GM19239 (cell line): ENCODE results near the gene SPINT4.
"Not testable (repeated sequence)": the region's sequence is repeated elsewhere in the genome, so short reads cannot be mapped to it uniquely, and the experiment has no call there.

Experiments
- DNase-seq: peaks from one replicate; pipeline ENCODE4 v3.0.0; 2011; ENCODE audit warnings: low spot score; ENCODE audit not compliant: insufficient read length
- FAIRE-seq: peaks from 2 replicates; lab custom pipeline; 2011; peaks lifted over from hg19 to GRCh38; lab: Jason Lieb, UNC

The SPINT4 gene

DNA sequence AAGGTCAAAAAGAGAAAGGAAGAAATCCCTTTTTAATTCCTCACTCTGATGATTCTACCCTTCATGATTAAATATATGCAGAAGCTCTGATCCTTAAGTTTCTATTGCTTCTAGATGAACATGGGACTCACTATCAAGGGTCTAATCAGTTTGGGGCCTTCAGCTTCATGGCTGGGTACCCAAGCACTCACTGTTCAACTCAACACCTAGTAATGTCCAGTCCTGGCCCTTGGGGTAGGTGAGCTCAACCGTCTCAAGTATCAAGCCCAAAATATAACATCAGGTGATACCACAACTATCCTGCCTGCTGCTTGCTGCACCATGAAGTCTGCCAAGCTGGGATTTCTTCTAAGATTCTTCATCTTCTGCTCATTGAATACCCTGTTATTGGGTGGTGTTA is at the start of gene SPINT4:
TSS of gene SPINT4 (plus strand) at position 301 of the 400 bp plus-strand sequence. CDS start at position 322, 21 bp downstream.
- DNase-seq = no peak
- FAIRE-seq = no peak

DNA sequence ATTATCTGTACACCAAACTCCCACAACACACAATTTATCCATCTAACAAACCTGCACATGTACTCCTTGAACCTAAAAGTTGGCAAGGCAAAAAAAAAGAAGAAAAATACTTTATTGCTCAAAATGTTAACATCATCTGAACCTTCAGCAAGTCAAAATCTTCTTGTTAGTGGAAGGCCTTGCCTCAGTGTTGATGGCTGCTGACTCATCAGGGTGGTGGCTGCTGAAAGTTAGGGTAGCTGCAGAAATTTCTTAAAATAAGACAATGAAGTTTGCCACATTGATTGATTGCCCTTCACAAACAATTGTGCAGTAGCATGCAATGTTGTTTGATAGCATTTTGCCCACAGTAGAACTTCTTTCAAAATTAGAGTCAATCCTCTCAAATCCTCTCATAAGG is 49.4 kb upstream of the SPINT4 start:
- no peak for DNase-seq
- no peak for FAIRE-seq

DNA sequence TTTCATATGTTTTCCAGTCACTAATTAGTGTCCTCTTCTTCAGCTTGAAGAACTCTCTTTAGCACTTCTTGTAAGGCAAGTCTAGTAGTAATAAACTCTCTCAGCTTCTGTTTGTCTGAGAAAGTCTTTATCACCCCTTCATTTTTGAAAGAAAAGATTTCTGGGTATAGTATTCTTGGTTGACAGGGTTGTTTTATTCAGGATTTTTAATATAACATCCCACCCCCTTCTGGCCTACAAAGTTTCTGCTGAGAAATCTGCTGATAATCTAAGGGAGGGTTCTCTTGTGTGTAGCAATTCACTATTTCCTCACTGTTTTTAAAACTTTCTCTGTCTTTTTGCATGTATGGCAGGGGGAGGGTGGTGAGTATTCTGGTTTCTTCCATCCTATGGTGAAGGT is 42.5 kb upstream of the SPINT4 start:
- DNase-seq (no peak), FAIRE-seq (no peak)

DNA sequence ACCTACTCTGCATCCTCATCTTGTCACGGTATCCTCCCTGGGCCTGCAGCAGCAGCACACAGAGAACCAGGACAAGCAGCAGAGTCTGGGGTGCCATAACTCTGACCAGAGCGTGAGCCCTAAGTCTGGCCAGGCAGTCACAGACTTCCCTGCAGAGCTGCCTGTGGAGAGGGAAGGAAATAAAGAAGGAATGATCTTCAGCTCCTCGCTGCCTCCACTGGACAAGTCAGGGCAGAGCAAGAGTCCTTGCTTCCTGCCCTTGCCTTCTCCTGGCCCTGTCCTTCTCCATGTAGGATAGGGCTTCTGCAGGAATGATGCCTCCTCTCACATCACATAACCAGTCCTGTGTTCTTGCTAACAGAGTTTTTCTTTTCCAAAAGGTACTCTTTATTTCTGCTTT is 36.3 kb upstream of the SPINT4 start:
- no peak for FAIRE-seq

DNA sequence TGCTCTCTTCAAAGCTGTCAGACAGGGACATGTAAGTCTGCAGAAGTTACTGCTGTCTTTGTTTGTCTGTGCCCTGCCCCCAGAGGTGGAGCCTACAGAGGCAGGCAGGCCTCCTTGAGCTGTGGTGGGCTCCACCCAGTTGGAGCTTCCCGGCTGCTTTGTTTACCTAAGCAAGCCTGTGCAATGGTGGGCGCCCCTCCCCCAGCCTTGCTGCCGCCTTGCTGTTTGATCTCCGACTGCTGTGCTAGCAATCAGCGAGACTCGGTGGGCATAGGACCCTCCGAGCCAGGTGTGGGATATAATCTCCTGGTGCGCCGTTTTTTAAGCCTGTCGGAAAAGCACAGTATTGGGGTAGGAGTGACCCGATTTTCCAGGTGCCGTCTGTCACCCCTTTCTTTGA is 28.8 kb upstream of the SPINT4 start:
- not testable (repeated sequence) for DNase-seq, FAIRE-seq

More for the DNA sequence above, 36.3 kb upstream of the SPINT4 start:
- DNase-seq = no peak

DNA sequence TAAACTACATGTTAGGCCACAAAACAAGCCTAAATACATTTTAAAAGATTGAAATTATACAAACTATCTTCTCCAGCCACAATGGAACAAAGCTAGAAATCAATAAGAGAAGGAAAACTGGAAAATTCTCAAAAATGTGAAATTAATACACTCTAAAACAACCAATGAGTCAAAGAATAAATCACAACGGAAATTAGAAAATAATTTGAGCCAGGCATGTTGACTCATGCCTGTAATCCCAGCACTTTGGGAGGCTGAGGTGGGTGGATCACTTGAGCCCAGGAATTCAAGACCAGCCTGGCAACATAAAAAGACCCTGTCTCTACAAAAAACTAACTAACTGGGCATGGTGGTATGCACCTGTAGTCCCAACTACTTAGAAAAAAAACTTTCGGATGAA is 26.7 kb upstream of the SPINT4 start:
- FAIRE-seq = no peak

DNA sequence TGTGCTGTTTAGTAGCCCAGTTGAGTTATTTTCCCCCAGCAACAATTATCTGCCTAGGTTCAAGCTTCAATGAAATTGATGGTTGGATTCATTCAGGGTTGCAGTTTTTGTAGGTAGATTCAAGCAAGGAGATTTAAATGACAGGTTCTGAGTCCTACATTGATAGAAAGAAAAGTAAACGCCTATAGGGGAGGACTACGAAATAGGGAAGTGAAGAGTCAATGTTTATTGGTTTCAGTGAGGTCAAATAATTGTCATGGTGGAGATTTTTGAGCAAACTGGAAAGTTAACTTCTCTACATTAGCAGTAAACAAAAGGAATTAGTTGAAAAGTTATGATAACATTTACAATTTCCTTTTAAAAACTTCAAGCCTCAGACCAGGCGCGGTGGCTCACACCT is 21.0 kb upstream of the SPINT4 start:
- DNase-seq (no peak), FAIRE-seq (no peak)

More for the DNA sequence above, 26.7 kb upstream of the SPINT4 start:
- DNase-seq = no peak

DNA sequence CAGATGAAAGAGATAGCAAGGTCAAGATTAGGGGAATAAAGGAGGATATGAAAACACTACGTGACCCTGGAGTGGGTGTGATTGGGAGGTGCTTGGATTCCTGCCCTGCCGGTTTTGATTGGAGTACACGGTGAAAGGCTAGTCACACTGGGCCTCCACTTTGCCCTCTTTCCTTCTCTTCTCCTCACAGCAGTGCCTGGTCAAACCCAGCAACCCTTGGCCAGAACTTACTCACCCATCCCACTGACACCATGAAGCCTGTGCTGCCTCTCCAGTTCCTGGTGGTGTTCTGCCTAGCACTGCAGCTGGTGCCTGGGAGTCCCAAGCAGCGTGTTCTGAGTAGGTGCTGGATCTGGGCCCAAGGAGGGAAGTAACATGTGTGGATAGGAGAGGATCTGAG is 20.3 kb upstream of the SPINT4 start, which contains the start of gene WFDC13:
TSS of gene WFDC13 (plus strand) at position 166 of the 400 bp plus-strand sequence. CDS start at position 252, 86 bp downstream.
- no peak for DNase-seq
- FAIRE-seq = no peak

DNA sequence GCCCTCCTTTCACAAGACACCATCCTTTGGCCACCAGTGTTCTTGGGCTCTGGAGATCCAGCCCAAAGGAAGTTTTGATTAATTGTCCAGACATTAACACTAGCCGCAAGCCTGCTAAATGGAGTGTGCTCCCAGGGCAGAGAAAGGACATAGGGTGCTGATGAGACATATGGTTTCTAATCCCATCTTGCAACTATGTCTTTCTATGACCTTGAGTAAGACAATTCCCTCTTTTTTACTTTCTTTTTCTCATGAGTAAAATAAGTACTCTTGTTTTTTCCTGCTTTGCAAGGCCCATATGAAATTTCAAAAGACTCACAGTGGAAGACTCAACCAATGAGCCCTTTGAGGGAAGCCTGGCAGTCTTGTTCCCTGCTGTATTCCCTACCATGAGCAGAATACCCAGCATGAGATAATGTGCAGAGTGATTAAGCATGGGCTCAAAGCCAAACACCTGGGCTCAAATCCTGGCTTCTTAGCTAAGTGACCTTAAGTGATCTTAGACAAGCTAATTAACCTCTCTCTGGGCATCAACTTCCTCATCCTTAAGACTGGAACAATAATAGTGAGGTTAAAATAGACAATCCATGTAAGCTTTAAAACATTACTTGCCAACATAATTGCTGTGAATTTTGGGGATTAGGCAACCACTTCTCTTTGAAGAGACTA is 17.0 kb upstream of the SPINT4 start, which contains the start of gene WFDC10B:
TSS of gene WFDC10B (minus strand) at position 51 of the 669 bp plus-strand sequence. CDS start 19,027 bp downstream, outside the sequence.
- DNase-seq (no peak), FAIRE-seq (no peak)

DNA sequence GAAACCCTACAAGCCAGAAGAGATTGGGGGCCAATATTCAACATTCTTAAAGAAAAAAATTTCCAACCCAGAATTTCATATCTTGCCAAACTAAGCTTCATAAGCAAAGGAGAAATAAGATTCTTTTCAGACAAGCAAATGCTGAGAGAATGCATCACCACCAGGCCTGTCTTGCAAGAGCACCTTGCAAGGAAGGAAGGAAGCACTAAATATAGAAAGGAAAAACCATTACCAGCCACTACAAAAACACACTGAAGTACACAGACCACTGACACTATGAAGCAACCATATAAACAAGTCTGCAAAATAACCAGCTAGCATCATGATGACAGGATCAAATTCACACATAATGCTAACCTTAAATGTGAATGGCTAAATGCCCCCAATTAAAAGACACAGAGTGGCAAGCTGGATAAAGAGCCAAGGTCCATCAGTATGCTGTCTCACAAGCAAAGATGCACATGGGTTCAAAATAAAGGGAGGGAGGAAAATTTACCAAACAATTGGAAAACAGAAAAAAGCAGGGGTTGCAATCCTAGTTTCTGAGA is 5.9 kb upstream of the SPINT4 start:
- not testable (repeated sequence) for DNase-seq, FAIRE-seq

DNA sequence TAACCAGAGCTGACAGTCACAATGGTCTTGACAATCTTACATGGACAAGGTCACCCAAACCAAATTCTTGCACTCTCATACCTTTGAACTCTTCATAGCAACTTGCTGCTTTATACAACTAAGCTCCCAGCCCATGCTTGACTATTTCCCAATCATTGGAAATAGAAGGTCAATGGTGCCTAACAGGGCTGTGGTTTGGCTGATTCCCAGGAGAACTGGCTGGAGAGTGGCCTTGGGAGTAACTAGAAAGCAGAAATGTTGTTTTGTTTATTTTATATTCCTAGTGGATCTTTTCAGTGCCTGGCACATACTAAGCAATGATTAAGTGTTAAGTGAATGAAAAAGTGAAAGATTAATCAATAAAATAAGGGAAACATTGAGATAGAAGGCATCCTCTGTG is 3.0 kb downstream of the SPINT4 start:
- no peak for FAIRE-seq
- no peak for DNase-seq

DNA sequence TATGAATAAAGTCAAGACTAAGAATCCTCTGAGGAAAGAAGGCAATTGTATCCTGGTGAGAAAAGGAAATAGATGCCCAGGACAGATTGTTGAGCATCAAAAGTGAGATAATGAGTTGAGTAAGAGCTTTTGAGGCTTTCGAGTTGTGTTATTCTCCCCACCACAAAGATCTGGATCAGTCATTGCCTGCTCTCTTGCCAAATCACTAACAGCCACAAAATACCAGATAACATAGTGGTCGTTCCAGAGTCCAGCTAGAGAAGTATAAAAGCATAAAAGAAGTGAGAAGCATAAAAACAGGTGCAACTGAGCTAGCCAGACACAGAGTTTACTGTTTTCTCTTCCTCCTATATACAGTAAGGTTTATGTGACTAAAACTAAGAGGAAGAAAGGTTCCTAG is 4.9 kb downstream of the SPINT4 start:
- no peak for DNase-seq
- no peak for FAIRE-seq

DNA sequence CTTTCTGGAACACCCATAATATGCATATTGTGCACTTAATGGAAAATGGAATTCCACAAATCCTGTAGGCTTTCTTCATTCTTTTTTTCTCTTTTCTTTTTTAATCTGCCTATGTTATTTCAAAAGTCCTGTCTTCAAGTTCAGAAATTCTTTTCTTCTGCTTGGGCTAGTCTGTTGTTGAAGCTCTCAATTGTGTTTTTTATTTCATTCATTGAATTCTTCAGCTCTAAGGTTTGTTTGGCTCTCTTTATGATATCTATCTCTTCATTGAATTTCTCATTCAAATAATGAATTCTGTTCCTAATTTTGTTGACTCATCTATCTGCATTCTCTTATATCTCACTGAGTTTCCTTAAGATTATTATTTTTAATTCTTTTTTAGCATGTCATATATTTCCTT is 10.1 kb downstream of the SPINT4 start:
- FAIRE-seq (no peak), DNase-seq (no peak)

DNA sequence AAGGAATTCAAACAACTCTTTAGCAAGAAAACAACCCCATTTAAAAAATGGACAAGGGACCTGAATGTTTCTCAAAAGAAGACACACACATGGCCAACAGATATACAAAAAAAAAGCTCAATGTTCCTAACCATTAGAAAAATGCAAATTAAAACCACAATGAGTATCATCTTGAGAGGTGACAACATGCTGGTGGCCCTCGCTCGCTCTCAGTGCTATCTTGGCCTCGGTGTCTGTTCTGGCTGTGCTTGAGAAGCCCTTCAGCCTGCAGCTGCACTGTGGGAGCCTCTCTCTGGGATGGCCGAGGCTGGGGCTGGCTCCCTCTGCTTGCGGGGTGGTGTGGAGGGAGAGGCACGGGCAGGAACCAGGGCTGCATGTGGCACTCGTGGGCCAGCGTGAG is 13.4 kb downstream of the SPINT4 start:
- DNase-seq = no peak
- no peak for FAIRE-seq

DNA sequence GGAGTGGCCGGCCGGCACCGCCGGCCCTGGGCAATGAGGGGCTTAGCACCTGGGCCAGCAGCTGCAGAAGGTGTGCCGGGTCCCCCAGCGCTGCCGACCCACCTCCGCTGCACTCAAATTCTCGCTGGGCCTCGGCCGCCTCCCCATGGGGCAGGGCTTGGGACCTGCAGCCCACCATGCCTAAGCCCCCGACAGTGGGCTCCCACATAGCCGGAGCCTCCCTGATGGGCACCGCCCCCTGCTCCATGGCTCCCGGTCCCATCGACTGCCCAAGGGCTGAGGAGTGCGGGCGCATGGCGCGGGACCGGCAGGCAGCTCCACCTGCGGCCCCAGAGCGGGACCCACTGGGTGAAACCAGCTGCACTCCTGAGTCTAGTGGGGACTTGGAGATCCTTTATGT is 13.8 kb downstream of the SPINT4 start:
- FAIRE-seq (no peak), DNase-seq (no peak)

DNA sequence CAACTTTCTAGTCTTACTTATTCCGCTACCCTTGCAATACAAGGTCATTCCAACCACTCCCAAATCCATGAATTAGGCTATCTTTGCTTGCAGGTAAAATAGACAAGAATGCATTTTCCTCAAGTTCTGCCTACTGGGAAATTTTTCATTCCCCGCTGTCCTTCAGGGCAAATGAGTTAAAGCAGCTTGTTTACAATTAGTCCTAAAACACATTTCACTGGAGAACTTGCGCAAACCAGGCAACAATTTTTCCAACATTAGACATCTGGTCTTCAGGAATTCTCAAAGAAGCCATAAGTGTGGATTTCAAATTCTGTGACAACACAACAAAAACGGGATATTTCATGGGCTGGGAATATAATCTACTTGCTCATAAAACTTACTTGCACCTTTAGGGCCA is 20.4 kb downstream of the SPINT4 start:
- FAIRE-seq (no peak), DNase-seq (no peak)

DNA sequence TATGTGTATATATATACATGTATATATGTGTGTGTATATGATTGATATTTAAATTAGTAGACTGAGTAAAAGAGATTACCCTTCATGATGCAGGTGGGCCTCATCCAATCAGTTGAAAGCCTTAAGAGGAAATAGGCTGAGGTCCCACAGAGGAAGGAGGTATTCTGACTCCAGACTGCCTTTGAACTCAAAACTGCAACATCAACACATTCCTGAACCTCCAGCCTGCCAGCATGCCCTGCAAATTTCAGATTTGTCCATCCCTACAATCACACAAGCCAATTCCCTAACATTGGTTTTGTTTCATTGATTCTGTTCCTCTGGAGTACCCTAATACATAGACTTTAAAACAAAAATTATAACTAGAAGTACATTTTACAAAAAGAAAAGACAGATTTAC is 22.9 kb downstream of the SPINT4 start:
- DNase-seq (no peak), FAIRE-seq (no peak)

DNA sequence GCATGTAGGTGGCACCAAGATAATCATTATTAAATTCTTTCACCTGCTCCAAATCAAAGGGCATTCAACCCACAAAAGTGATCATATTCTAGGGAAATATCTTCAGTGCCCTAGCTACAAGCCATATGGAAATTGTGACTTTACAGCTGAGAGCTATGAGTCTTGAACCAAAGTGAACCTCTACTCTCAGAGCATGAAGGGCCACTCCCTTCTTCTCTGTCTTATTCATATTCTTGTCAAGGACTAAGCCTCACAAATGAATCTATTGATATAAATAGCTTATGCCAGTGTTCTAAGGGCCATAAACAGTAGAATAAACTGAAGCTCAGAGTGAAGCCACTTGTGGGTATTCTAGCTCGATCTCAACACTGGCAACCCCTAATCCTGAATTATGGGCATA is 29.6 kb downstream of the SPINT4 start:
- no peak for FAIRE-seq

DNA sequence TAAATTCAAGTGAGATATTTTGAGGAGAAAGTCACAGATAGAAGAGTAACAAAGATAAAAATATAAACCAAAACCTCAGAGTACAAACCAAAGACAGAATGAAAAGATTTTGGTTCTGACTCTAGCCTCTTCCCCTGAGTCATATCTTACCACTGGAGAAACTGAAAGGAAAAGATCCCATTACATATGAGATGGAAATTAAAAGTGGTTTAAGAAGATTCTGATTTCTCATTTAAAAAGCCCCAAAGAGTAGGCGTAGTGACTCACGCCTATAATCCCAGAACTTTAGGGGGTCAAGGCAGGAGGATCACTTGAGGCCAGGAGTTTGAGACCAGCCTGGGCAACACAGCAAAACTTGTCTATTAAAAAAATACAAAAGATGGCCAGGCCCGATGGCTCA is 30.6 kb downstream of the SPINT4 start:
- DNase-seq = no peak
- no peak for FAIRE-seq

More for the DNA sequence above, 29.6 kb downstream of the SPINT4 start:
- DNase-seq = no peak

DNA sequence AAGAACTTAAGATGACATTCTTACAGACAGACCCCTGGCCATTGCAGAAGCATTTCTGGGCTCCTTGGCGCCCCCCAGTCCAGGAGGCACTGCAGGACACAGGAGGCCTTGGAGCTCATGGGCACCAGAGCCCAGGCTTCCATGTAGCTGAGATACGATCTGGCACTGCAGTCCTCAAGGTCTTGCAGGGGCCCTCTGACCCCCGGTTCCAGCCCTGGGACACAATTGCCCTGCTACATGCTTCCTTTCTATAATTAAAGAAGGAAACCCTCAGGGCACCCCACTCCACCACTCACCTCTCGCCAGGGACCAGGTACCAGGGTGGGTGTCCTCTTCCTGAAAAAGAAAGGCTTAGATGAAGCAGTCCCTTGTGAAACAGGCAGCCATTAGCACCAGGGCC is 35.9 kb downstream of the SPINT4 start:
- DNase-seq (no peak), FAIRE-seq (no peak)

DNA sequence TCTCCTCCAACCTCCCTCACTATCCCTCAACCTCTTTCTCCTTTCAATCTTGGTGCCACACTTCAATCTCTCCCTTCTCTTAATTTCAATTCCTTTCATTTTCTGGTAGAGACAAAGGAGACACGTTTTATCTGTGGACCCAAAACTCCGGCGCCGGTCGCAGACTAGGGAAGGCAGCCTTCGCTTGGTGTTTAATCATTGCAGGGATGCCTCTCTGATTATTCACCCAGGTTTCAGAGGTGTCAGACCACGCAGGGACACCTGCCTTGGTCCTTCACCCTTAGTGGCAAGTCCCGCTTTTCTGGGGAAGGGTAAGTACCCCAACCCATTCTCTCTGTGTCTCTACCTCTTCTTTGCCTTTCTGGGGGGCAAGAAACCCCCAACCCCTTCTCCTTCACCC is 37.8 kb downstream of the SPINT4 start:
- DNase-seq, FAIRE-seq: not testable (repeated sequence)

DNA sequence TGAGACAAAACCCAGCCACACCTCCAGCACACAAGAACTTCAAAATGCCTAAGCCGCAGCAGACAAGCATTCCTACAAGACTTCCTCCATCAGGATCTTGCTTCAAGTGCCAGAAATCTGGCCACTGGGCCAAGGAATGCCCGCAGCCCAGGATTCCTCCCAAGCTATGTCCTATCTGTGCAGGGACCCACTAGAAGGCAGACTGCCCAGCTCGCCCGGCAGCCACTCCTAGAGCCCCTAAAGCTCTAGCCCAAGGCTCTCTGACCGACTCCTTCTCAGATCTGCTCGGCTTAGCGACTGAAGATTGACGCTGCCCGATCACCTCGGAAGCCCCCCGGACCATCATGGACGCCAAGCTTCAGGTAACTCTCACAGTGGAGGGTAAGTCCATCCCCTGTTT is 39.8 kb downstream of the SPINT4 start:
- not testable (repeated sequence) for FAIRE-seq, DNase-seq
